Measurements from ENCODE around the gene BBS12.
A peak's percentile ranks its signal among the peaks of the same experiment; 100 is the strongest.

BBS12 gene

DNA sequence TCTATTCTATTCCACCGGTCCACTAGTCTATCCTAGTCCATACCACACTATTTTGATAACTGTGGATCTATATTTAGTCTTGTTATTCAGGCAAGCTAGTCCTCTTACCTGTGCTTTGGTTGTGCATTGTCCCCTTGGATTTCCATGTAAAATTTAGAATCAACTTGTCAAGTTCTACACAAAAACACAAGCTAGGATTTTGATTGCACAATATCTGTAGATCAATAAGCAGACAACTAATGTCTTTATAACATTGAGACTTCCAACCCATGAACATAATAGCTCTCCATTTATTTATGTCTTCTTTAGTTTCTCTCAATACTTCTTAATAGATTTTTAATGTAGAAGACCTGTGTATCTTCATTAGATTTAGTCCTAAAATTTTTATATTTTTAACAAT, 10.2 kb upstream of the BBS12 start:
- Histone ChIP-seq H4K91ac (ENCODE audit: low read length) (no peak overlapping the region), H3K14ac (ENCODE audit: low read length in 2 of 2) (no peak overlapping the region), H3K4me2 (ENCODE audit: low read length, poor library complexity, severe bottlenecking) (no peak overlapping the region), H2BK5ac (ENCODE audit: low read depth, low read length, poor library complexity, severe bottlenecking) (no peak overlapping the region), H3K4me3 (ENCODE audit: insufficient read depth in 1 of 2, low read depth in 1 of 2, low read length in 2 of 2) (no peak overlapping the region), H2BK15ac (ENCODE audit: low read depth, poor library complexity, severe bottlenecking) (no peak overlapping the region), H3K4me1 (ENCODE audit: control insufficient read depth, insufficient read depth, low read depth, low read length) (no peaks in the 10 kb centered on the region), H3K36me3 (ENCODE audit: control insufficient read depth in 1 of 2, insufficient read depth in 2 of 2, low read depth in 1 of 2, low read length in 2 of 2) (no peaks in the 10 kb centered on the region), H3K27me3 (ENCODE audit: control insufficient read depth in 1 of 2, insufficient read depth in 1 of 2, low read length in 2 of 2) (no peaks in the 10 kb centered on the region), H2BK12ac (ENCODE audit: low read length in 2 of 2) (no peak overlapping the region), H2AFZ (ENCODE audit: low read depth, low read length) (no peak overlapping the region), H2BK120ac (ENCODE audit: low read depth, low read length) (no peak overlapping the region), H2AK5ac (ENCODE audit: low read length, severe bottlenecking) (no peak overlapping the region), H3K9ac (ENCODE audit: low read length) (no peak overlapping the region), H3K4ac (ENCODE audit: low read depth in 1 of 2, low read length in 2 of 2) (no peak overlapping the region), H3K23ac (ENCODE audit: low read length in 2 of 2) (no peak overlapping the region), H3K27ac (ENCODE audit: low read length, poor library complexity, severe bottlenecking) (no peak overlapping the region), H3K79me1 (replicated peaks; ENCODE audit: low read length, poor library complexity, severe bottlenecking) (no peaks in the 10 kb centered on the region), H3K18ac (ENCODE audit: low read depth in 1 of 2, low read length in 2 of 2) (no peak overlapping the region), H3K9me3 (ENCODE audit: control insufficient read depth, low read length) (no peaks in the 10 kb centered on the region), H4K8ac (ENCODE audit: low read length) (no peak overlapping the region)
- DNase-seq: no peak
- no CpG with 5 or more reads among the region's 1 CpG for WGBS

DNA sequence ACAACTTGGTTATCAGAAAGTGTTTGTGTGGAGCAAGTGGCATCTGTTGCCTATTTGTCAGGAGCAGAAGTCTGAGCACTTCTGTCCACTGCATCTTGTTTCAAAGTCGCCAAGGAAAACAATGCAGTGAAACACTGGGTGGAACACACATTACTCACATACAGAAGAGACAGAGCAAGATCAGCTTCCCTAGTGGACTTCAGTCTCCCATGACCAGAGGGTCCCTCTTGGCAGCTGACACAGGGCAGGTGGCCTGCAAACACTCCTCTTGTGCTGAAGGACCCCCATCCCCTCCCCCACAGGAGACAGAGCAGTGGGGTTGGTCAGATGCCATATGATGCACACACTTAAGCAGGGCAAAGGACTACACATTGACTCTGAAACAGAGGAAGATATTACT, 3.6 kb upstream of the BBS12 start:
- Histone ChIP-seq H3K4me2 (ENCODE audit: low read length, poor library complexity, severe bottlenecking) (no peak overlapping the region), H3K4me1 (ENCODE audit: control insufficient read depth, insufficient read depth, low read depth, low read length) (no peaks in the 10 kb centered on the region), H4K91ac (ENCODE audit: low read length) (no peak overlapping the region), H3K9ac (ENCODE audit: low read length) (peak overlapping the region; percentile 0), H3K27me3 (ENCODE audit: control insufficient read depth in 1 of 2, insufficient read depth in 1 of 2, low read length in 2 of 2) (no peaks in the 10 kb centered on the region), H3K79me1 (replicated peaks; ENCODE audit: low read length, poor library complexity, severe bottlenecking) (no peaks in the 10 kb centered on the region), H3K18ac (ENCODE audit: low read depth in 1 of 2, low read length in 2 of 2) (no peak overlapping the region), H3K14ac (ENCODE audit: low read length in 2 of 2) (no peak overlapping the region), H3K36me3 (ENCODE audit: control insufficient read depth in 1 of 2, insufficient read depth in 2 of 2, low read depth in 1 of 2, low read length in 2 of 2) (no peaks in the 10 kb centered on the region), H3K27ac (ENCODE audit: low read length, poor library complexity, severe bottlenecking) (no peak overlapping the region), H2BK15ac (ENCODE audit: low read depth, poor library complexity, severe bottlenecking) (no peak overlapping the region), H2AK5ac (ENCODE audit: low read length, severe bottlenecking) (no peak overlapping the region), H2AFZ (ENCODE audit: low read depth, low read length) (no peak overlapping the region), H3K9me3 (ENCODE audit: control insufficient read depth, low read length) (no peaks in the 10 kb centered on the region), H2BK120ac (ENCODE audit: low read depth, low read length) (no peak overlapping the region), H3K4me3 (ENCODE audit: insufficient read depth in 1 of 2, low read depth in 1 of 2, low read length in 2 of 2) (no peak overlapping the region), H4K8ac (ENCODE audit: low read length) (no peak overlapping the region), H2BK12ac (ENCODE audit: low read length in 2 of 2) (no peak overlapping the region), H2BK5ac (ENCODE audit: low read depth, low read length, poor library complexity, severe bottlenecking) (no peak overlapping the region), H3K4ac (ENCODE audit: low read depth in 1 of 2, low read length in 2 of 2) (no peak overlapping the region), H3K23ac (ENCODE audit: low read length in 2 of 2) (no peak overlapping the region)
- no peak for DNase-seq
- WGBS: 83% methylated on average over 1 of the region's 1 CpG

DNA sequence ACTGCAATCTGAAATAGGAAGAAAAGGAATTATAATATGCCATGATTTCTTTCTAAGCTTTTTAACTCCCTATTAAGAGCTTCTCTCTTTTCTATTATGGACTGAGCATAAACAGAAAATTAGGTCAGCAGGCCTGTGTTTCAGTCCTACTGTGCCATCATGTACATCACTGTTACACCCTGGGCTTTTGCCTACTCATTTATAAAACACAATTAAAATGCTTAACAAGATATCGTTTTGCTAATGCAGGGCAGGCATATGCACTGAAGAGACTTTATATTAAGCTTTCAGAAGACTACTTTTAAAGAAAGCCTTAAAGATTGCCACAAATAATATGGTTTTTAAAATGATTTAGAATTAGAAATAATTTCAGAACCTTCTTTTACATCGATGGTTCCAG, 828 bp upstream of the BBS12 start:
- Histone ChIP-seq H3K9me3 (ENCODE audit: control insufficient read depth, low read length) (no peaks in the 10 kb centered on the region), H3K27ac (ENCODE audit: low read length, poor library complexity, severe bottlenecking) (no peak overlapping the region), H3K79me1 (replicated peaks; ENCODE audit: low read length, poor library complexity, severe bottlenecking) (peaks cover 3% of the 10 kb centered on the region), H2AK5ac (ENCODE audit: low read length, severe bottlenecking) (no peak overlapping the region), H2AFZ (ENCODE audit: low read depth, low read length) (no peak overlapping the region), H2BK15ac (ENCODE audit: low read depth, poor library complexity, severe bottlenecking) (no peak overlapping the region), H3K23ac (ENCODE audit: low read length in 2 of 2) (no peak overlapping the region), H3K9ac (ENCODE audit: low read length) (peak overlapping the region; percentile 94), H3K18ac (ENCODE audit: low read depth in 1 of 2, low read length in 2 of 2) (no peak overlapping the region), H3K4me2 (ENCODE audit: low read length, poor library complexity, severe bottlenecking) (no peak overlapping the region), H3K4me1 (ENCODE audit: control insufficient read depth, insufficient read depth, low read depth, low read length) (no peaks in the 10 kb centered on the region), H4K8ac (ENCODE audit: low read length) (no peak overlapping the region), H4K91ac (ENCODE audit: low read length) (no peak overlapping the region), H3K4me3 (ENCODE audit: insufficient read depth in 1 of 2, low read depth in 1 of 2, low read length in 2 of 2) (peak overlapping the region in 1 of 2 experiments; percentile 89), H3K4ac (ENCODE audit: low read depth in 1 of 2, low read length in 2 of 2) (no peak overlapping the region), H3K36me3 (ENCODE audit: control insufficient read depth in 1 of 2, insufficient read depth in 2 of 2, low read depth in 1 of 2, low read length in 2 of 2) (no peaks in the 10 kb centered on the region), H2BK5ac (ENCODE audit: low read depth, low read length, poor library complexity, severe bottlenecking) (no peak overlapping the region), H3K27me3 (ENCODE audit: control insufficient read depth in 1 of 2, insufficient read depth in 1 of 2, low read length in 2 of 2) (no peaks in the 10 kb centered on the region), H3K14ac (ENCODE audit: low read length in 2 of 2) (no peak overlapping the region), H2BK12ac (ENCODE audit: low read length in 2 of 2) (no peak overlapping the region), H2BK120ac (ENCODE audit: low read depth, low read length) (no peak overlapping the region)
- no peak for DNase-seq
- no CpG with 5 or more reads among the region's 2 CpGs for WGBS

DNA sequence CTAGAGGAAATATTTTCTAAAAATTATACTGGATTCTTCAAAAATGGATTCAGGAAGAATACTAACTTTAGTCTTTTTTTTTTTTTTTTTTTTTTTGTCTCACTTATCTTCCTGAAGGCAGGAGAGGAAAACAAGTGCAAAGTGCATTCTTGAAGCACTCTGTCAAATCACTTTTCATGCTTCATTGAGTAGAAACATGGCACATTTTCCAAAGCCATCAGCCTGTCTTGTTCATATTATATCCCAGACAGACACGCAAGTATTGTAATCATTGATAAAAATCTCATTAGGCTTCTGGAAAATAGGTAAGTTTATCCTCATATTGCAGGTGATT, 1.2 kb downstream of the BBS12 start:
- H2BK12ac ChIP-seq (ENCODE audit: low read length in 2 of 2): no peak overlapping the region
- no peak overlapping the region for H3K18ac ChIP-seq (ENCODE audit: low read depth in 1 of 2, low read length in 2 of 2)
- no peak overlapping the region for H3K23ac ChIP-seq (ENCODE audit: low read length in 2 of 2)
- no peaks in the 10 kb centered on the region for H3K4me1 ChIP-seq (ENCODE audit: control insufficient read depth, insufficient read depth, low read depth, low read length)
- H3K79me1 ChIP-seq (replicated peaks; ENCODE audit: low read length, poor library complexity, severe bottlenecking): peaks cover 3% of the 10 kb centered on the region
- no peaks in the 10 kb centered on the region for H3K9me3 ChIP-seq (ENCODE audit: control insufficient read depth, low read length)
- no peak overlapping the region for H3K14ac ChIP-seq (ENCODE audit: low read length in 2 of 2)
- peak overlapping the region in 1 of 2 experiments; percentile 89 for H3K4me3 ChIP-seq (ENCODE audit: insufficient read depth in 1 of 2, low read depth in 1 of 2, low read length in 2 of 2)
- no peak overlapping the region for H3K4me2 ChIP-seq (ENCODE audit: low read length, poor library complexity, severe bottlenecking)
- no peak overlapping the region for H2BK15ac ChIP-seq (ENCODE audit: low read depth, poor library complexity, severe bottlenecking)
- whole genome bisulfite sequencing: no CpG with 5 or more reads among the region's 1 CpG
- H3K27me3 ChIP-seq (ENCODE audit: control insufficient read depth in 1 of 2, insufficient read depth in 1 of 2, low read length in 2 of 2): no peaks in the 10 kb centered on the region
- no peak overlapping the region for H2AFZ ChIP-seq (ENCODE audit: low read depth, low read length)
- no peaks in the 10 kb centered on the region for H3K36me3 ChIP-seq (ENCODE audit: control insufficient read depth in 1 of 2, insufficient read depth in 2 of 2, low read depth in 1 of 2, low read length in 2 of 2)
- peak overlapping the region; percentile 94 for H3K9ac ChIP-seq (ENCODE audit: low read length)
- no peak overlapping the region for H4K91ac ChIP-seq (ENCODE audit: low read length)
- H2BK120ac ChIP-seq (ENCODE audit: low read depth, low read length): no peak overlapping the region
- no peak overlapping the region for H3K4ac ChIP-seq (ENCODE audit: low read depth in 1 of 2, low read length in 2 of 2)
- no peak overlapping the region for H3K27ac ChIP-seq (ENCODE audit: low read length, poor library complexity, severe bottlenecking)
- no peak overlapping the region for H2BK5ac ChIP-seq (ENCODE audit: low read depth, low read length, poor library complexity, severe bottlenecking)
- DNase-seq: no peak
- no peak overlapping the region for H4K8ac ChIP-seq (ENCODE audit: low read length)
- H2AK5ac ChIP-seq (ENCODE audit: low read length, severe bottlenecking): no peak overlapping the region

Data from mesenchymal stem cell (in vitro differentiated cells and primary cell).